SK-N-SH treated with all-trans-retinoic acid at 6 μM for 48 hours (cell line): ENCODE results near the gene ZFAND3.

Experiments used
- ATAC-seq: fragments of 200-7000 bp; cut with Tn5 transposase; 3 replicates; pipeline ENCODE4 v1.9.1; 2020; ENCODE audit warnings: mild to moderate bottlenecking, moderate library complexity
- ARNTL ChIP-seq: fragments of 450-650 bp; formaldehyde crosslinking; IDR thresholded peaks from 2 replicates; pipeline ENCODE4 v1.5.0; 2020; ENCODE audit warnings: low read depth, mild to moderate bottlenecking, moderate library complexity, borderline replicate concordance
- BACH2 ChIP-seq: fragments of 250-450 bp; sonication (Bioruptor Pico); IDR thresholded peaks from 2 replicates; pipeline ENCODE4 v1.9.0; 2021; ENCODE audit warnings: mild to moderate bottlenecking, borderline replicate concordance
- CREB5 ChIP-seq: fragments of 250-450 bp; sonication (Bioruptor Pico); IDR thresholded peaks from 2 replicates; pipeline ENCODE4 v1.5.1; 2020; ENCODE audit warnings: low read depth, mild to moderate bottlenecking, moderate library complexity
- CSDC2 ChIP-seq: fragments of 250-450 bp; sonication (Bioruptor Pico); IDR thresholded peaks from 2 replicates; pipeline ENCODE4 v1.5.0; 2020; ENCODE audit warnings: mild to moderate bottlenecking, moderate library complexity
- CSRNP3 ChIP-seq: fragments of 250-450 bp; sonication (Bioruptor Pico); IDR thresholded peaks from 2 replicates; pipeline ENCODE4 v1.5.1; 2021; ENCODE audit warnings: mild to moderate bottlenecking, moderate library complexity
- ESRRG ChIP-seq: fragments of 250-450 bp; sonication (Bioruptor Pico); IDR thresholded peaks from 2 replicates; pipeline ENCODE4 v1.6.1; 2021; ENCODE audit warnings: mild to moderate bottlenecking
- GLIS3 ChIP-seq: fragments of 250-450 bp; sonication (Bioruptor Pico); IDR thresholded peaks from 2 replicates; pipeline ENCODE4 v1.5.0; 2020; ENCODE audit warnings: mild to moderate bottlenecking, moderate library complexity
- ISL1 ChIP-seq: fragments of 250-450 bp; sonication (Bioruptor Pico); IDR thresholded peaks from 2 replicates; pipeline ENCODE4 v2.1.2; 2022; ENCODE audit warnings: mild to moderate bottlenecking, moderate library complexity
- OSR1 ChIP-seq: fragments of 250-450 bp; sonication (Bioruptor Pico); IDR thresholded peaks from 2 replicates; pipeline ENCODE4 v1.8.0; 2022; ENCODE audit warnings: moderate library complexity, mild to moderate bottlenecking, inconsistent platforms
- PATZ1 ChIP-seq: fragments of 250-450 bp; sonication (Bioruptor Pico); IDR thresholded peaks from 2 replicates; pipeline ENCODE4 v1.8.0; 2020; ENCODE audit warnings: mild to moderate bottlenecking, moderate library complexity, borderline replicate concordance
- POU6F1 ChIP-seq: fragments of 250-450 bp; sonication (Bioruptor Pico); IDR thresholded peaks from 2 replicates; pipeline ENCODE4 v1.8.0; 2021; ENCODE audit warnings: low read depth, mild to moderate bottlenecking, moderate library complexity, borderline replicate concordance
- PPARA ChIP-seq: fragments of 250-450 bp; sonication (Bioruptor Pico); IDR thresholded peaks from 2 replicates; pipeline ENCODE4 v1.5.0; 2020; ENCODE audit warnings: mild to moderate bottlenecking, borderline replicate concordance
- RARB ChIP-seq: fragments of 250-450 bp; sonication (Bioruptor Pico); IDR thresholded peaks from 2 replicates; pipeline ENCODE4 v1.8.0; 2021; ENCODE audit warnings: mild to moderate bottlenecking, moderate library complexity
- SNAI2 ChIP-seq: fragments of 250-450 bp; sonication (Bioruptor Pico); IDR thresholded peaks from 2 replicates; pipeline ENCODE4 v1.5.0; 2020; ENCODE audit warnings: mild to moderate bottlenecking, moderate library complexity
- TCF4 ChIP-seq: fragments of 250-450 bp; sonication (Bioruptor Pico); IDR thresholded peaks from 2 replicates; pipeline ENCODE4 v1.8.0; 2021; ENCODE audit warnings: mild to moderate bottlenecking, moderate library complexity, borderline replicate concordance
- TOX ChIP-seq: fragments of 250-450 bp; sonication (Bioruptor Pico); IDR thresholded peaks from 2 replicates; pipeline ENCODE4 v1.8.0; 2021; ENCODE audit warnings: mild to moderate bottlenecking, moderate library complexity, borderline replicate concordance
- TSHZ2 ChIP-seq: fragments of 250-450 bp; sonication (Bioruptor Pico); IDR thresholded peaks from 2 replicates; pipeline ENCODE4 v1.5.0; 2020; ENCODE audit warnings: mild to moderate bottlenecking, moderate library complexity
- ZNF565 ChIP-seq: fragments of 450-650 bp; formaldehyde crosslinking; conservative IDR thresholded peaks from 2 replicates; pipeline ENCODE4 v1.5.0; 2020; ENCODE audit warnings: low read depth, mild to moderate bottlenecking, moderate library complexity
- ZNF70 ChIP-seq: fragments of 450-650 bp; formaldehyde crosslinking; IDR thresholded peaks from 2 replicates; pipeline ENCODE4 v1.5.0; 2020; ENCODE audit warnings: mild to moderate bottlenecking, moderate library complexity
- ZNF8 ChIP-seq: fragments of 450-650 bp; formaldehyde crosslinking; IDR thresholded peaks from 2 replicates; pipeline ENCODE4 v1.5.0; 2020; ENCODE audit warnings: mild to moderate bottlenecking, moderate library complexity

The ZFAND3 gene

GRCh38 chr6:38080889-38081288 is 261.4 kb downstream of the ZFAND3 start:
- no peak for ATAC-seq
- TF ChIP-seq POU6F1 (CRISPR knock-in tag) (no peak), OSR1 (CRISPR knock-in tag) (no peak)

GRCh38 chr6:38085031-38085430 is 265.5 kb downstream of the ZFAND3 start:
- no peak for ATAC-seq
- TF ChIP-seq PATZ1 (CRISPR knock-in tag): no peak
- no peak for TF ChIP-seq ARNTL (CRISPR knock-in tag)
- no peak for TF ChIP-seq CSDC2 (CRISPR knock-in tag)
- no peak for TF ChIP-seq GLIS3 (CRISPR knock-in tag)
- no peak for TF ChIP-seq ZNF70 (CRISPR knock-in tag)

GRCh38 chr6:38086346-38086745 is 266.8 kb downstream of the ZFAND3 start:
- ATAC-seq: no peak
- TF ChIP-seq ZNF8 (CRISPR knock-in tag) (no peak), TSHZ2 (CRISPR knock-in tag) (no peak), CSRNP3 (CRISPR knock-in tag) (no peak), TCF4 (CRISPR knock-in tag) (no peak), ZNF70 (CRISPR knock-in tag) (no peak), BACH2 (CRISPR knock-in tag) (no peak), TOX (no peak), ISL1 (CRISPR knock-in tag) (no peak), ARNTL (CRISPR knock-in tag) (no peak), RARB (CRISPR knock-in tag) (no peak), SNAI2 (CRISPR knock-in tag) (no peak), POU6F1 (CRISPR knock-in tag) (no peak), OSR1 (CRISPR knock-in tag) (no peak), PATZ1 (CRISPR knock-in tag) (no peak), CSDC2 (CRISPR knock-in tag) (no peak), ZNF565 (no peak), ESRRG (CRISPR knock-in tag) (no peak), CREB5 (no peak), PPARA (CRISPR knock-in tag) (no peak)
